HG03135 (cell line): Measurements from ENCODE around the gene ACHE.
A peak's percentile ranks its signal among the peaks of the same experiment; 100 is the strongest.

Experiments used
- ATAC-seq: cut with Tn5 transposase; IDR thresholded peaks from one replicate; pipeline ENCODE4 v1.9.1; 2021; ENCODE audit warnings: mild to moderate bottlenecking, moderate library complexity; ENCODE audit not compliant: unreplicated experiment

ACHE gene

DNA sequence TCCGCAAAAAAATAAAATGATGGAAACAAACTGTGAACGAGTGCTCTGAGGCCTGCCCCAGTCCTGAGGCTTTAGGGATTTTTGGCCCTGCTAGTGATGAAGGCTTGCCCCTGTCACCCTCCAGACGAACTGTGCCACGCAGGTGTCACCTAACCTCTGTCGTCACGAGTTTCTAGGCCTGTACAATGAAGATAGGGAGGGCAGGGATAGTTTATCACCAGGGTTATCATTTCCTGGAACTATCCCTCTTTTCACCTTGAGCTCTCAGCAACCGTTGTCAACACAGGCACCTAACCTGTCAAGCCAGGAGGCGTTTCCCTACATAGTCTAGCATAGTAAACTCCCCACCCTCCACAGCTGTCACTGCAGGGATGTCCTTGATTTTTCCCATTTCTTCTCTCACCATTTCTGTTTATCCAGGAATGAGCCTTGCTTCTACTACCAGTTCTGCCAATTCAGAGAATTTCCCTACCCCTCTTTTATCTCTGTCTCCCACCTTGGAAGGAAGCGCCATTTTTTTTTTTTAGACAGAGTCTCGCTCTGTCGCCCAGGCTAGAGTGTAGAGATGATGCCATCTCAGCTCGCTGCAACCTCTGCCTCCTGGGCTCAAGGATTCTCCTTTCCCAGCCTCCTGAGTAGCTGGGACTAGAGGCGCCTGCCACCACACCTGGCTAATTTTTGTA is 2.2 kb upstream of the ACHE start:
- ATAC-seq: no peak

DNA sequence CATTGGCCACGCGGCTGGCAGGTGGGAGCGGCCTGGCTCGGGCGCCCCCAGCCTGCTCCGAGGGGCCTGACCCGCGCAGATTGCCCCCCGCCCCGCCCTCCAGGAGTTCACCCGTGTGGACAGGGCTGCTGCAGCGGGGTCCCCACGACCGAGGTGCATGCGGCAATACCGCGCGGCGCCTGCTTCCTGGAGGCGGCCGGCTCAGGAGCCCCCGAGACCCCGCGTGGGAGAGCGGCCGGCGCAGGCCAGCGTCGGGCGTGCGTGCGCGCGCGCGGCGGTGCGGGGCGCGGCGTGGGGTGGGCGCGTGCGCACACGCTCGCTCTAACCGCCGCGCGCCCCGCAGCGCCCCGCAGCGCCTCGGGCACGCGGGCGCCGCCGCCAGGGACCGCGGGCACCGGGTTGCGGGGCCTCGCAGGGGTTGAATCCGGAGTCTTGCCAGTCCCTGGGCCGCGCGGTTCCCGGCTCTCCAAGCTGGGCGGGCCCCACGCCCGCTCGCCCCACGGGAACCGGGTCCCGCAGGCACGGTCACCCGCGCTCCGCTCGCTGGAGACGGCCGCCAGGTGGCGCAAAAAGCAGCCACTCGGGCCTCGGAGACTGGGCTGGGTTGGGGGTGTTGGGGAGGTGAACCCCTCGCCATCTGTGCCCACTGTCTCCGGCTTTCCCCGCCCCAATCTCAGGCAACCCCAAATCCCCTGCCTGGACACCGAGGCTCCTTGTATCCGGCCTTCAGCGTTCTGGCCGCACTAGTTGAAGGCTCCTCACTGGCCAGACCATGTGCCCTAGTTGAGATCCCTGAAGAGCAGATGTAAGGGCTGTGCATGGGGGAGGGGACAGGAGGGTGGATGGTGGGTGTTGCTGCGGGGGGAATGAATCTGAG is 1.3 kb upstream of the ACHE start:
- ATAC-seq: no peak

DNA sequence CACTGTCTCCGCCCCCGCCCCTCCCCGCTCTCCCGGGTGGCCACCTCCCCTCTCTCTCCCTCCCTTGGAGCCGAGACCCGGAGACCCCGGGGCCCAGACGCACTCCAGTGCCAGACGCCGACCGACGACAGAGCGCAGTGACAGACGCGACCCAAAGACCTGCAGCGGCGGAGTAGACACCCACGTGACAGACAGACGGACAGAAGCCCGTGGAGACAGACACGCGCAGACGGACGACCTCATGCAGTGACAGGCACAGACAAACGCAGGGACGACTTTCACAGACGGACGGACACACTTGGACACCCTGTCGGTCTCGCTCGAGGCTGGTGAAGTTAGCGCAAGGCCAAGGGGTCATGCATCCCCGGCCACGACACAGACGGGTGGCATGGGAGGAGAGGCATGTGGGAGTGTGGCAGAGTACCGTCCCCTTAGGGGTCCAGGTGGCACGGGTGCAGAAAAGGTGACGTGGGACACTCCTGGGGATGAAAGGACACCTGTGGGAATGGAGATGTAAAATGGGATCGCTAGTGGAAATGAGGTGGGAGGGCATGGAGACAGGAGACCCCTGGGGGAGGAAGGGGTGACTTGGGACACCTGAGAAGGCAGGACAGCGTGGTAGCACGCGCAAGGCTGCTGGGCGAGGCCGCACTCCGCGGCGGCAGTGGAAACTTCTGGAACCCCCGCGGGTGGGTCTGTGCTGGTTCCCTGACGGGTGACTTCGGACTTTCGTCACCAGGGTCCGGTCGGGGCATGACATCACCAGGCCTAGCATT is 456 bp upstream of the ACHE start:
- ATAC-seq: no peak

DNA sequence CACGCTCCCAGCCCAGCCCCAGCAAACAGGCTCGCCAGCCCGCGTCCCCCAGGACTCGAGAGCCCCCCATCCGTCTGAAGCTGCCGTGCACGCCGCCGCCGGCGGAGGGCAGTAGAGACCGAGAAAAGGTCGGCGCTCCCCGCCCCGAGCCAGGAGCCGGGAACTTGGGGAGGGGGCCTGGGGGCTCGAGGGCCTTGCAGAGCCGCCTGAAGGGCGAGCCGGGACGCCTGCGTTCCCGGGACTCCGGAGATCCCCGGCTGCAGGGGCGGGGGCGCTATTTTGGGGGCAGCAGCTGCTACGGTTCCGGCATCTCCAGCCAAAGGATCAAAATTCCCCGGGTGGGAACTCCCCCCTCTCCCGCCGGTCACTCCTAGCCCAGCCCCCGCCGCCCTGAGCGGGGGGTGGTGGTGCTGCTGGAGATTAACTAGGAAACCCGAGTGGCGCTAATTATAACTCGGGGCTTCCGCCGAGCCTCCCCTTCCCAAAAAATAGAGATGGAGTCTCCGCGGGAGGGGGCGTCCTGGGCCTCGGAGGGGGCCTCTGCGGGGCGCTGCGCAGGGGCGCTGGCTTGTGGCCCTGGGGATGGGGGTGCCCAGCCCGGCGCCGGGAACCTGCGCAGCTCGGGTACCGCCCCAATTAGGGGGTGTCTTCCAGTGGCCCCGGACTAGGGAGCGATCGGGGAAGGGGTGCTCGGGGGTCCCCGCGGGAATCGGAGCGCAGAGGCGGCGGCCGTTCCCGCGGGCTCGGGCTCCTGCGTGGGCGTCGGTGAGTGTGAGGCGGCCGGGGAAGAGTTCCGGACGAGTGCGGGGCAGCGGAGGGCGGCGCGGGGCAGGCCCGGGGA is 608 bp downstream of the ACHE start:
- ATAC-seq: no peak

DNA sequence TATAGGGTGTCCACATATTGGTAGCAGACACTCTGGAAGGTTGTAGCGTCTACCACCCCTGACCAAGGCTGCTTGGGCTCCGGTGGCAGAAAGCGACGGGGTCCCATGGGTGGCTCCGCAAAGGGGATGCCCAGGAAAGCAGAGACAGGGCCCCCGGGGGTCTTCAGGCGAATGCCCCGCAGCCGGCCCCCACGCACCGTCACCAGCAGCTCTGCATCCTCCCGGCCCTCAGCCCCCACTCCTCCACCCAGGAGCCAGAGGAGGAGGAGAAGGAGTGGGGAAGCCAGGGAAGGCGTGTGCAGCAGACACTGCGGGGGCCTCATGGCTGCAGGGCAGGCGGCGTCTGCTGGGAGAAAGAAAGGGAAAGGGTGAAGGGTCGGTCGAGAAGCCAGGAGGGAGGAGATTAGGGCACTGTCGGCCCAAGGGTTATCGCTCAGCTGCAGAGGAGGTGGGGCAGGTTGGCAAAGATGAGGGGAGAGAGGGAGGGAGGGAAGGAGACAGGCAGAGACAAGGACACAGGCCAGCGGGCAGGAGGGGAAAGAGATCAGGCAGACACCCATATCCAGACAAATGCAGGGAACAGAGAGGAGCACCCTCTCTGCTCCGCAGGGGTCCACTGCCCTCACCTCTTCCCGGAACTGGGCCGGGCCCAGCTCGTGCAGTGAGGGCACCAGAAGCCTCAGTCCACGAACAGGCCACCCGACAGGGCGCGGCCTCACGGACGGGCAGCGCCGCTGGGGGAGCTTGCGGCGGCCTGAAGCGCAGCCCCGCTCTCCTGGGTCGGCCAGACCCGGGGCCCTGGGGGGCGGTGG is 1.6 kb downstream of the ACHE start:
- ATAC-seq: no peak

DNA sequence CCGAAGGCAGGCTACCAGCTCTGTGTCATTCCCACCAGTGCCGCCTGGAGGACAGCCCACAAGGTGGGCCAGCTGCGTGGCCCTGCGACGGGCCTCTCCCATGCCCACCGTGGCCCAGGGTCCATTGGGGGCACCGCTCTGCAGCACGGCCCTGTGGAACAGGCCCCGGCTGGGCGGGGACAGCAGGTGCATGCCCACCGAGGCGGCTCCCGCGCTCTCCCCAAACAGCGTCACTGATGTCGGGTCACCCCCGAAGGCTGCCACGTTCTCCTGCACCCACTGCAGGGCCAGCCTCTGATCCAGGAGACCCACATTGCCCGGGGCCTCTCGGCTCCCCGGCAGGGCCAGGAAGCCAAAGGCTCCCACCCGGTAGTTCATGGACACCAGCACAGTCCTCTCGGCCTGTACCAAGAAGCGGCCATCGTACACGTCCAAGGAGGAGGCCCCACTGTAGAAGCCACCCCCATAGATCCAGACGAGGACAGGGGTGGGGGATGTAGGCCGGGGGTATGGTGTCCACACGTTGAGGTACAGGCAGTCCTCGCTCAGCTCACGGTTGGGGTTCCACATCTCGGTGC is 2.3 kb downstream of the ACHE start:
- no peak for ATAC-seq

DNA sequence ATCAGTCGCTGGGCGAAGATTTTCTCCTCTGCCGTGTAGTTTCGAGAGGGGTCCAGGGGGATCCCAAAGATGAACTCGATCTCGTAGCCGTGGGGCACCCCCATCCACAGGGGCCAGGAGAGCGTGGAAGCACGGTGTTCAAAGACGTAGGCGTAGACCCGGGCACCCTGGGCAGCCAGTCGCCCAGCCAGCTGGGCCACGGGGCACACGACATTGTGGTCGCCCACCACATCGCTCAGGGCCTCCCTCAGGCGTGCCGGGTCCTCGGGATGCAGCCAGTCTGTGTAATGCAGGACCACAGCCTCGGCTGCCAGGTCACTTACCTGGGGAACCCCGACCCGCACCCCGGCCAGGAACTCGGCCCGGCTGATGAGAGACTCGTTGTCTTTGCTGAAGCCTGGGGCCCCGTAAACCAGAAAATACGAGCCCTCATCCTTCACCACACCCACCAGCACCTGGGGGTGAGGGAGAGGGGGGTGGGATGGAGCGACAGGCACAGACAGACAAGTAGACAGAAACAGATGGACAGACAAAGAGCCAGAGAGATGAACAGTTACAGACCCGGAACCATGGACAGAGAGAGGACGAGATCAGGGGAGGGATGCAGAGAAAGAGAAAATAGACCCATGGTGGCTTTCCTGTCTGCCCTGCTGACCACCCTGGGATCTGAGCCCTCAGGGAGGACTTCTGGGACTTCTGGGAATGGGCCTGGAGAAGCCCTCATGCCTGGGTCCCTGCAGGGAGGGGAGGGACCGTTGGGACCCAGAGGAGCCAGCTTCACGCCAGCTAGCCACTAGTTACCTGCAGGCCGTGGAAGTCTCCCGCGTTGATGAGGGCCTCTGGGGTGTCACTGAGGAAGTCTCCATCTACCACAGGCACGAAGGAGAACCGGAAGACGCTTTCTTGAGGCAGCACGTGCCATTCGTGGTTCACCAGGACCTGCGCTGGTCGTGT is 3.0 kb downstream of the ACHE start:
- ATAC-seq: no peak

DNA sequence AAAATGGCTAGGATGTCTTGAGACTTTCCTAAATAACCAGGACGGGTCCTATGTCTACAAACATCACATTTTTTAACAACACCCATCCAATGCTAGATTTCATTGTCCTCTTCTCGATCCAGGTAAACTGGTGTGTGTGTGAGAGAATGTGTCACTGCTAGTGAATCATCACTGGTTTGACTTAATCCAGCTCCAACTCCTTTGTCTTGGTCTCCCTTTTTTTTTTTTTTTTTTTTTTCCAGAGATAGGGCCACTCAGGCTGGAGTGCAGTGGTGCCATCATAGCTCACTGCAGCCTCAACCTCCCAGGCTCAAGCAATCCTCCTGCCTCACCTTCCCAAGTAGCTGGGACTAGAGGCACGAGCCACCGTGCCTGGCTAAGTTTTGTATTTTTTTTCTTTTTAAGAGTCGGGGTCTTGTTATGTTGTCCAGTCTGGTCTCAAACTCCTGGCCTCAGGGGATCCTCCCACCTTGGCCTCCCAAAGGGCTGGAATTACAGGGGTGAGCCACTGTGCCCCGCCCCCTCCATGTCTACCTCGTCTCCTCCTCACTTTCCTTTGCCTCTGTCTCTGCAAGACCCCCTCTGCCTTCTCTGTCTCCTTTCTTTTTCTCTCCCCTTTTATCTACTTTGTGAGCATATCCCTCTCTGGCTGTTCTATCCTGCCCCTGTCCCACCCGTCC is 4.0 kb downstream of the ACHE start:
- no peak for ATAC-seq

DNA sequence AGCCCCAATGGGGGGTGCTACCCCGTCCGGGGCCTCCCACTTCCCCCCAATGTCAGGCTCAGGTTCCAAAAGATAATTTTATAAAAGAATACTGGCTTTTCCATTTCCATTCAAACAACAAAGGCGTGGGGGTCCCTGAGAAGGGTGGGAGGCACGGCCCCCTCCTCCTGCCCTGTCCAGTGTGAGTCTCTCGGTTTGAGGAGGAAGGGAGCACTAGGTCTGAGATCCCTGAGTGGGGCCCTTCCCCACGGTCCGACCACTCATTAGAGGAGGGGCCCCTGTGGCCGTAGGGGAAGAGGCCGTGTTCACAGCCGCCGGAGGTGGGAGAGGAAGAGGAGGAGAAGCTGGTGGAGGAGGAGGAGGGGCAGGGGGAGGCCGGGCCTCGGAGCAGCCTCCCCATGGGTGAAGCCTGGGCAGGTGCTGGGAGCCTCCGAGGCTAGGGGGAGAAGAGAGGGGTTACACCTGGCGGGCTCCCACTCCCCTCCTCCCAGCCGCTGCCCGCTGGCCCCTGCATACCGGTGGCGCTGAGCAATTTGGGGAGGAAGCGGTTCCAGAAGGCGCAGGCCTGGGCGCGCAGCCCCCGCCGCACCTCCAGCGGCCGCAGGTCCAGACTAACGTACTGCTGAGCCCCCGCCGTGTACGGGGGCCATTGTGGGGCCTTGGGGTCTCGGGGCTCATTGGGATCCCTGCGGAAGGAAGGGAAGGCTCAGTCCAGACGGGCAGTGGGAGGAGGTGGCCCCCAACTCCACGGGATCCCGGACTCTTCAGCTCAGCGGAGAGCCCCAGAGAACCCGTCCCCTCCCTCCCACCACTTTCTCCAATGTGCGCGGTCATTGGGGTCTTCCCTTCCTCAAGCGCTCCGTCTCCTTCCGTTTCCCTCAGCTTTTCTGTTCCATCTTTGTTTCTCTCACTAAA is 4.8 kb downstream of the ACHE start:
- ATAC-seq: no peak

DNA sequence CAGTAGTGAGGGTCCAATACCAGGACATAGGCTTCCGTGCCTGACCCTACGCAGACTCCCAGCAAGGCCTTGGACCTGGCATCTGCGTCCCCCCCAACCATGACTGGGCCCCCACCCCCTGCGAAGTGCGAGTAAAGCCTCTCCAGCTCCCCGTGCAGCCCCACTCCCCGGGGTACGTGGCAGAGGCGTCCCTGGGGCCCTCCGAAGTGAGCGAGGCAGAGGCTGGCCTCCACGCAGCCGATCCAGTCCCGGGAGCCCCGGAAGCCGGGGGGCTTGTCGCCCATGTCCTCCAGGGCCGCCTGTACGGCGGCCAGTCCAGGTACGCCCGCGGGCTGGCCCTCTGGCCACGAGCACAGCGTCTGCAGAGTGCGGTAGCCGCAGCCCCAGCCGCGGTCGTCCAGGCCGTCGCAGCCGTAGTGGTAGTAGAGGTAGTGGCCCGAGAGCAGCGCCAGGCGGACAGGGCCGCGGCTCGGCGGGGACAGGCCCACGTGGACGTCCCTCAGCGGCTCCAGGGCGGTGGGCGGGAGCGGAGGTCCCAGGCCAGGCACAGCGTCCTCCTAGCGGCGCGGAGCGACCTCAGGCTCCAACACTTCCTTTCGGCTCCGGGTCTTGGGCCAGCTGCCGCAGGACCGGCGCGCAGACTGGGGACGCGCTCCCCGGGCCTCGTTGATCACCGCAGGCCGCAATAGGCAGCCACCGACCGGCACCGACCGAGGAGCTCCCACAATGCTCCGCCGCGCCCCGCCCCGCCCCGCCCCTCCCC is 6.5 kb downstream of the ACHE start, which contains the start of gene UFSP1:
TSS of gene UFSP1 (minus strand) at position 728 of the 763 bp plus-strand sequence. CDS start at position 284, 444 bp downstream.
- peak; percentile 31 for ATAC-seq

DNA sequence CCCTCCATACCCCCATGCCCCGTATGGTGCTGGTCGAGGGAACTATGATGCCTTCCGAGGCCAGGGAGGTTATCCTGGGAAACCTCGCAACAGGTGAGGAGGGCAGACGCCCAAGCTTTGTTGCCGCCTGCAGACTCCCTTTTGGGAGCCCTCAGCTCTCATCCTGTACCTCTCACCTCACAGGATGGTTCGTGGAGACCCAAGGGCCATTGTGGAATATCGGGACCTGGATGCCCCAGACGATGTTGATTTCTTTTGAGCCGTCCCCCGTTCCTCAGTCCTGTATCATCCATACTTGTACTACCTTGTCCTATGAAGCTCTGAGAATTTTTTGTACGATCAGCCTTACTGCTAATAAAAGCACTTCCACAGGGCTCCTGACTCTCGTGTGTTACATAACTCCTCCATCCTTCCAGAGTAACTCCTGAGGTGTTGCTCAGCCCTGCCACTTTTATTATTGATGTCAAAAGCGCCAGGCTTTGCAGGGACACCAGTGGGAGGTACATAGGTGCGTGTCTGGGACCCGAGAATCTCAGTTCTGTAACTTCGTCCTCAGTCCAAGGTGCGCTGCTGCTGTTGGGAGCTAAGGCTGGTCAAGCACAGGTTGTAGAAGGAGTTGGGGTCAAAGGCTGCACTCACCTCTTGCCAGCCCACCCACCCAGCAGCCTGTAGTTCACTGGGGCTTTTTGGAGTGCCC is 7.2 kb downstream of the ACHE start:
- ATAC-seq: no peak

DNA sequence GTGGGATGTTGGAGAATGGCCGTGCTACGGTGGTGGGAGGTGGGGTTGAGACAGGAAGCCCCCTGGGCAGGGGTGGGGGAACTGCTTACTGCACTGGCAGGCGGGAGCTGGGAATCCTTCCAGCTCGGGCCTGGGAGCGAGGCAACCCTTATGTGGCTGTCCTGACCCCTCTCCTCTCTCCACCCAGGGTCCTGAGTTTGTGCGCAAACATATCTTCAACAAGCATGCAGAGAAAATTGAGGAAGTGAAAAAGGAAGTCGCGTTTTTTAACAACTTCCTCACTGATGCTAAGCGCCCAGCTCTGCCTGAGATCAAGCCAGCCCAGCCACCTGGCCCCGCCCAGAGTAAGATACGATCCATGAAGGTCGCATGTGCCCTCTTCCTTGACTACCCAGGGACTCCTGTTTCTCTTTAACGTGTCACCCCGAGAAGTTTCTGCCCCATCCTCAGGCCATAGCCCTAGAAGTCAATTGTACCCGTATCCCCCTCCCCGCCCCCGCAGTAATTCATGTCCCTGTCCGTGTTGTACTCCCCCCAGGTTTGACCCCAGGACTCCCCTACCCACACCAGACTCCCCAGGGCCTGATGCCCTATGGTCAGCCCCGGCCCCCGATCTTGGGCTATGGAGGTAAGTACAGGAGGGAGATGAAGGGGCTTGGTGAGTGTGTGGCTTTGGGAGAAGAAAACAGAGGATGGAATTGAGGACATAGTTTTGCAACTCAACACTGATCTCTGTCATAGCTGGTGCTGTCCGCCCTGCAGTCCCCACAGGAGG is 8.0 kb downstream of the ACHE start:
- ATAC-seq: peak; percentile 51

DNA sequence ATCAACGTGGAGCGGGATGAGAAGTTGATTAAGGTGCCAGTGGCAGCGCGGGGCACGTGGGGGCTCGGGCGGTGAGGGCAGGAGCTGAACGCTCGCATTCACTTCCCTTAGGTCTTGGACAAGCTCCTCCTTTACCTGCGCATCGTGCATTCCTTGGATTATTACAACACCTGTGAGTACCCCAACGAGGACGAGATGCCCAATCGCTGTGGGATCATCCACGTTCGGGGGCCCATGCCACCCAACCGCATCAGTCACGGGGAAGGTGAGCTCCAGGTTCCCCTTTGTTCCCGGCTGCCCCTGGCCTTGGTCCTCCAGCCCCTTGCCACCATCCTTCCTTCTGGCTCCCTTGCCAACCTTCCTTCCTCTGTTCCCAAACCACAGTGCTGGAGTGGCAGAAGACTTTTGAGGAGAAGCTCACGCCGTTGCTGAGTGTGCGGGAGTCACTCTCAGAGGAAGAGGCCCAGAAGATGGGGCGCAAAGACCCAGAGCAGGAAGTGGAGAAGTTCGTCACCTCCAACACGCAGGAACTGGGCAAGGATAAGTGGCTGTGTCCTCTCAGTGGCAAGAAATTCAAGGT is 8.7 kb downstream of the ACHE start:
- ATAC-seq: no peak
